OCI-LY1 (cell line): ENCODE measurements around the gene SRRD.

Experiments used
- EZH2 ChIP-seq: fragments of 200-600 bp; sonication (generic), shearing (Covaris generic); IDR thresholded peaks from 2 replicates; pipeline ENCODE4 v1.8.0; 2017; ENCODE audit warnings: borderline replicate concordance, mixed run types, mild to moderate bottlenecking, antibody characterized with exemption, low read length, moderate library complexity, mixed read lengths
- TF ChIP-seq, protein P1 (sequence below): fragments of 200-600 bp; sonication (generic), shearing (Covaris generic); IDR thresholded peaks from 2 replicates; pipeline ENCODE4 v1.5.1; 2017; ENCODE audit warnings: mild to moderate bottlenecking, antibody characterized with exemption, low read length, moderate library complexity, mixed read lengths

DNA sequence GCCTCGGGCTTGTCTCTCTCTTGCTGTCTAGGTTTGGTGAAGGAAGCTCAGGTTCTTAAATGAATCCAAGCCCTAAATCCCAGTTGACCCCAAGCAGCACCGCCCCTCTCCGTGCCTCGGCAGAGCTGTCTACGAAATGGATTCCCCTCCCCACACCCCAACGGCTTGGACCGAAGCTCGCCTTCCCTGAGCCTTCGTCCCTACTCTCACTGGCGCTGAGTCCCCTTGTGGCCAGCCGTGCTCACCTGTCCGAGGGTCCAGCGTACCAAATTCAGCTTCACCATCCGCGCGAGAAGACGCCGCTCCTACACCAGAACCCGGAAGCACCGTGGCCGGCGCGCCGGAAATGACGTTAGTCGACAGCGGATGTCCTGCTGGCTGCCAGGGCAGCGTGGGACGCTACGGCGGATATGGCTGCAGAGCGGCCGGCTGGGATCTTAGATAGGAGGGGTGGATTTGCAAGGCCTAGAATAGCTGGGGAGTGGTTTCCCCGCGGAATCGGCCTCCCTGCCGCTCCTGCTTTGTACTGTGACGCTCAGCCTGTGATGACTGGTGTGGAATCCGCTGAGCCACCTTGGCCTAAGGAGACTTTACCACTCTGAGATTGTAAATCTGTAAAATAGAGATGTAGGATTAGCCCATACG lies 28.6 kb downstream of the SRRD start, which contains the start of gene TFIP11:
- TF ChIP-seq, protein P1, sequence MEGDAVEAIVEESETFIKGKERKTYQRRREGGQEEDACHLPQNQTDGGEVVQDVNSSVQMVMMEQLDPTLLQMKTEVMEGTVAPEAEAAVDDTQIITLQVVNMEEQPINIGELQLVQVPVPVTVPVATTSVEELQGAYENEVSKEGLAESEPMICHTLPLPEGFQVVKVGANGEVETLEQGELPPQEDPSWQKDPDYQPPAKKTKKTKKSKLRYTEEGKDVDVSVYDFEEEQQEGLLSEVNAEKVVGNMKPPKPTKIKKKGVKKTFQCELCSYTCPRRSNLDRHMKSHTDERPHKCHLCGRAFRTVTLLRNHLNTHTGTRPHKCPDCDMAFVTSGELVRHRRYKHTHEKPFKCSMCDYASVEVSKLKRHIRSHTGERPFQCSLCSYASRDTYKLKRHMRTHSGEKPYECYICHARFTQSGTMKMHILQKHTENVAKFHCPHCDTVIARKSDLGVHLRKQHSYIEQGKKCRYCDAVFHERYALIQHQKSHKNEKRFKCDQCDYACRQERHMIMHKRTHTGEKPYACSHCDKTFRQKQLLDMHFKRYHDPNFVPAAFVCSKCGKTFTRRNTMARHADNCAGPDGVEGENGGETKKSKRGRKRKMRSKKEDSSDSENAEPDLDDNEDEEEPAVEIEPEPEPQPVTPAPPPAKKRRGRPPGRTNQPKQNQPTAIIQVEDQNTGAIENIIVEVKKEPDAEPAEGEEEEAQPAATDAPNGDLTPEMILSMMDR, result no peak
- no peak for TF ChIP-seq EZH2
